Ascending aorta (tissue), 2 donors: ENCODE results near the gene NPM1. TPM values are rescaled to one million over a fixed set of nuclear protein-coding genes. Genes with fewer than 3 reads are reported as not detected.
"Not testable (repeated sequence)": the region's sequence is repeated elsewhere in the genome, so short reads cannot be mapped to it uniquely, and the experiment has no call there.

Experiments
- DNase-seq, 2 donors: peaks; one replicate each; pipeline ENCODE4 v3.0.0-alpha.2; 2019; ENCODE audit warnings: low spot score in 2 of 2
- H3K27ac ChIP-seq, 2 donors: fragments of 200-600 bp; sonication (generic); one replicate each; pipeline ENCODE4 v1.5.1; 2016 to 2017; ENCODE audit warnings: mild to moderate bottlenecking in 1 of 2
- H3K27me3 ChIP-seq: fragments of 200-600 bp; sonication (generic); one replicate; pipeline ENCODE4 v1.5.1; 2017
- H3K36me3 ChIP-seq, 2 donors: fragments of 200-600 bp; sonication (generic); one replicate each; pipeline ENCODE4 v1.5.1; 2016
- H3K4me1 ChIP-seq, 2 donors: fragments of 200-600 bp; sonication (generic); one replicate each; pipeline ENCODE4 v1.5.1; 2016 to 2017; ENCODE audit warnings: mild to moderate bottlenecking in 1 of 2
- H3K4me3 ChIP-seq, 2 donors: fragments of 200-600 bp; sonication (generic); one replicate each; pipeline ENCODE4 v1.5.1; 2016 to 2017; ENCODE audit warnings: mild to moderate bottlenecking in 1 of 2
- H3K9me3 ChIP-seq, 2 donors: fragments of 200-600 bp; sonication (generic); one replicate each; pipeline ENCODE4 v1.5.1; 2016
- CTCF ChIP-seq, 3 experiments: fragments of 200-600 bp in 2 of 3; fragments of 450-650 bp in 1 of 3; sonication (generic) in 2 of 3; IDR thresholded peaks; one replicate each; pipeline ENCODE4 v1.5.1; 2016 to 2019; ENCODE audit warnings: antibody characterized with exemption in 3 of 3, mild to moderate bottlenecking in 1 of 3, moderate library complexity in 1 of 3
- intact Hi-C: fragments of 100-400 bp; cut with DNase I; formaldehyde crosslinking; loops from one replicate; pipeline ENCODE4 v1.15.1; 2023
- total RNA-seq: library from RNA; depleted of rRNA; stranded (reverse); fragments of >200 nt; gene quantifications from one replicate; pipeline ENCODE4 v1.1.0, GENCODE V29; 2016

Gene NPM1
- total RNA-seq, 1 donor from 2014 or later: 269 TPM

GRCh38 chr5:171351536-171352073, 36.0 kb upstream of the NPM1 start:
- DNase-seq: no peak
- Histone ChIP-seq H3K4me3 (no peak overlapping the region), H3K27me3 (no peaks in the 10 kb centered on the region), H3K27ac (no peak overlapping the region), H3K9me3 (no peaks in the 10 kb centered on the region), H3K36me3 (no peaks in the 10 kb centered on the region), H3K4me1 (no peaks in the 10 kb centered on the region)
- intact Hi-C loops: no loop called here
- TF ChIP-seq CTCF (IDR thresholded peaks at IDR 0.05): no peak

- no peak for TF ChIP-seq CTCF (IDR thresholded peaks at IDR 0.05)
- H3K27me3 ChIP-seq: no peaks in the 10 kb centered on the region
- H3K27ac ChIP-seq: no peak overlapping the region
- no peaks in the 10 kb centered on the region for H3K4me1 ChIP-seq
- H3K9me3 ChIP-seq: no peaks in the 10 kb centered on the region
- intact Hi-C loops: no loop called here
- H3K36me3 ChIP-seq: no peaks in the 10 kb centered on the region
- H3K4me3 ChIP-seq: no peak overlapping the region
- no peak for DNase-seq
Observed at GRCh38 chr5:171355302-171355724, 32.3 kb upstream of the NPM1 start.

GRCh38 chr5:171357843-171358242, 29.8 kb upstream of the NPM1 start:
- Histone ChIP-seq H3K36me3 (no peaks in the 10 kb centered on the region), H3K9me3 (no peaks in the 10 kb centered on the region), H3K4me1 (no peaks in the 10 kb centered on the region), H3K27ac (no peak overlapping the region), H3K4me3 (no peak overlapping the region), H3K27me3 (no peaks in the 10 kb centered on the region)
- DNase-seq: no peak
- no peak for TF ChIP-seq CTCF (IDR thresholded peaks at IDR 0.05)
- intact Hi-C loops: no loop called here

- H3K36me3 ChIP-seq, H3K27ac ChIP-seq, DNase-seq, H3K9me3 ChIP-seq, H3K4me3 ChIP-seq, H3K4me1 ChIP-seq, H3K27me3 ChIP-seq, intact Hi-C loops: not testable (repeated sequence)
Observed at GRCh38 chr5:171361151-171361550, 26.5 kb upstream of the NPM1 start.

- H3K36me3 ChIP-seq, H3K9me3 ChIP-seq, intact Hi-C loops, H3K4me1 ChIP-seq, H3K27me3 ChIP-seq, H3K27ac ChIP-seq, DNase-seq, H3K4me3 ChIP-seq: not testable (repeated sequence)
Observed at GRCh38 chr5:171363249-171363648, 24.4 kb upstream of the NPM1 start.

- H3K36me3 ChIP-seq: no peaks in the 10 kb centered on the region
- no peaks in the 10 kb centered on the region for H3K27me3 ChIP-seq
- DNase-seq: no peak
- TF ChIP-seq CTCF (IDR thresholded peaks at IDR 0.05): no peak
- H3K27ac ChIP-seq: no peak overlapping the region
- no peaks in the 10 kb centered on the region for H3K4me1 ChIP-seq
- no peak overlapping the region for H3K4me3 ChIP-seq
- H3K9me3 ChIP-seq: no peaks in the 10 kb centered on the region
- intact Hi-C loops: no loop called here
Observed at GRCh38 chr5:171363846-171364245, 23.8 kb upstream of the NPM1 start.

GRCh38 chr5:171365351-171365750, 22.3 kb upstream of the NPM1 start:
- Histone ChIP-seq H3K36me3 (no peaks in the 10 kb centered on the region), H3K4me3 (no peak overlapping the region), H3K9me3 (no peaks in the 10 kb centered on the region), H3K4me1 (no peaks in the 10 kb centered on the region), H3K27ac (no peak overlapping the region), H3K27me3 (no peaks in the 10 kb centered on the region)
- no peak for DNase-seq
- intact Hi-C loops: no loop called here
- no peak for TF ChIP-seq CTCF (IDR thresholded peaks at IDR 0.05)
